Breast epithelium (tissue), 4 donors: ENCODE data around the gene CCDC146. TPM values are rescaled to one million over a fixed set of nuclear protein-coding genes. Genes with fewer than 3 reads are reported as not detected.

ENCODE experiments used
- DNase-seq, 2 donors: peaks; one replicate each; pipeline ENCODE4 v3.0.0-alpha.2; 2019; ENCODE audit warnings: low spot score in 2 of 2
- H3K27ac ChIP-seq, 2 donors: fragments of 200-600 bp; sonication (generic) in 1 of 2; one replicate each; pipeline ENCODE4 v1.5.1; 2016 to 2019; ENCODE audit warnings: mild to moderate bottlenecking in 1 of 2
- H3K27me3 ChIP-seq, 2 donors: fragments of 200-600 bp; sonication (generic) in 1 of 2; one replicate each; pipeline versions ENCODE4 v1.5.1 to v1.6.0; 2017 to 2019; ENCODE audit warnings: control low read depth in 1 of 2, mild to moderate bottlenecking in 1 of 2
- H3K36me3 ChIP-seq: fragments of 200-600 bp; one replicate; pipeline ENCODE4 v1.5.1; 2019
- H3K4me1 ChIP-seq, 2 donors: fragments of 200-600 bp; sonication (generic); one replicate each; pipeline ENCODE4 v1.5.1; 2016 to 2019; ENCODE audit warnings: control low read depth in 1 of 2
- H3K4me3 ChIP-seq, 3 donors: fragments of 200-600 bp; sonication (generic); 1 replicate in 2 of 3; 2 replicates in 1 of 3; pipeline ENCODE4 v1.5.1; 2016 to 2019; ENCODE audit warnings: mild to moderate bottlenecking in 3 of 3, moderate library complexity in 2 of 3
- H3K9me3 ChIP-seq, 2 donors: fragments of 200-600 bp; sonication (generic) in 1 of 2; one replicate each; pipeline ENCODE4 v1.5.1; 2016 to 2019; ENCODE audit warnings: control low read depth in 1 of 2
- POLR2A ChIP-seq: fragments of 450-650 bp; IDR thresholded peaks from one replicate; pipeline ENCODE4 v1.6.1; 2016; ENCODE audit warnings: antibody characterized with exemption, mild to moderate bottlenecking, moderate library complexity
- POLR2AphosphoS5 ChIP-seq, 3 donors: sonication (generic); formaldehyde crosslinking; IDR thresholded peaks; one replicate each; pipeline ENCODE4 v1.6.1; 2017; ENCODE audit warnings: antibody characterized with exemption in 3 of 3
- intact Hi-C: fragments of 100-400 bp; cut with DNase I; formaldehyde crosslinking; loops from one replicate; pipeline ENCODE4 v1.15.1; 2023; ENCODE audit warnings: low total_unique reads
- total RNA-seq, 3 donors: library from RNA; depleted of rRNA; stranded (reverse); fragments of >200 nt; gene quantifications; one replicate each; pipeline ENCODE4 v1.1.0, GENCODE V29; 2016
- TF ChIP-seq, protein P1 (sequence below), 3 donors: fragments of 450-650 bp; IDR thresholded peaks; one replicate each; pipeline ENCODE4 v1.5.1; 2016 to 2017; ENCODE audit warnings: antibody characterized with exemption in 3 of 3, mild to moderate bottlenecking in 3 of 3, moderate library complexity in 3 of 3

The CCDC146 gene
- total RNA-seq, 3 donors from 2014 or later, result 11.5 to 17.7 (median 15.5) TPM

- no peak overlapping the region for H3K4me3 ChIP-seq
- H3K9me3 ChIP-seq, result no peaks in the 10 kb centered on the region
- DNase-seq, result no peak
- H3K27me3 ChIP-seq, result no peaks in the 10 kb centered on the region
- no peaks in the 10 kb centered on the region for H3K36me3 ChIP-seq
- H3K4me1 ChIP-seq, result no peaks in the 10 kb centered on the region
- no peak overlapping the region for H3K27ac ChIP-seq
- intact Hi-C loops, result no loop called here
- TF ChIP-seq, protein P1, sequence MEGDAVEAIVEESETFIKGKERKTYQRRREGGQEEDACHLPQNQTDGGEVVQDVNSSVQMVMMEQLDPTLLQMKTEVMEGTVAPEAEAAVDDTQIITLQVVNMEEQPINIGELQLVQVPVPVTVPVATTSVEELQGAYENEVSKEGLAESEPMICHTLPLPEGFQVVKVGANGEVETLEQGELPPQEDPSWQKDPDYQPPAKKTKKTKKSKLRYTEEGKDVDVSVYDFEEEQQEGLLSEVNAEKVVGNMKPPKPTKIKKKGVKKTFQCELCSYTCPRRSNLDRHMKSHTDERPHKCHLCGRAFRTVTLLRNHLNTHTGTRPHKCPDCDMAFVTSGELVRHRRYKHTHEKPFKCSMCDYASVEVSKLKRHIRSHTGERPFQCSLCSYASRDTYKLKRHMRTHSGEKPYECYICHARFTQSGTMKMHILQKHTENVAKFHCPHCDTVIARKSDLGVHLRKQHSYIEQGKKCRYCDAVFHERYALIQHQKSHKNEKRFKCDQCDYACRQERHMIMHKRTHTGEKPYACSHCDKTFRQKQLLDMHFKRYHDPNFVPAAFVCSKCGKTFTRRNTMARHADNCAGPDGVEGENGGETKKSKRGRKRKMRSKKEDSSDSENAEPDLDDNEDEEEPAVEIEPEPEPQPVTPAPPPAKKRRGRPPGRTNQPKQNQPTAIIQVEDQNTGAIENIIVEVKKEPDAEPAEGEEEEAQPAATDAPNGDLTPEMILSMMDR (IDR thresholded peaks at IDR 0.05), result no peak
- no peak for TF ChIP-seq POLR2AphosphoS5 (IDR thresholded peaks at IDR 0.05)
- no peak for TF ChIP-seq POLR2A
Observed at GRCh38 chr7:77320714-77321113, 198.3 kb downstream of the CCDC146 start.

GRCh38 chr7:77321300-77321699 is 198.9 kb downstream of the CCDC146 start:
- intact Hi-C loops, result no loop called here

GRCh38 chr7:77326131-77326530 is 203.7 kb downstream of the CCDC146 start:
- no peaks in the 10 kb centered on the region for H3K36me3 ChIP-seq
- TF ChIP-seq, protein P1 (IDR thresholded peaks at IDR 0.05), result no peak
- TF ChIP-seq POLR2AphosphoS5 (IDR thresholded peaks at IDR 0.05), result no peak
- no peak for TF ChIP-seq POLR2A
- DNase-seq, result no peak
- intact Hi-C loops, result no loop called here
- H3K9me3 ChIP-seq, result no peaks in the 10 kb centered on the region
- peaks cover 4 to 10% of the 10 kb centered on the region in 2 donors for H3K4me1 ChIP-seq
- H3K27me3 ChIP-seq, result no peaks in the 10 kb centered on the region
- no peak overlapping the region for H3K27ac ChIP-seq
- H3K4me3 ChIP-seq, result no peak overlapping the region

More at GRCh38 chr7:77321300-77321699, 198.9 kb downstream of the CCDC146 start:
- no peaks in the 10 kb centered on the region for H3K4me1 ChIP-seq
- H3K4me3 ChIP-seq, result no peak overlapping the region
- TF ChIP-seq POLR2A (no peak), POLR2AphosphoS5 (IDR thresholded peaks at IDR 0.05) (no peak)
- TF ChIP-seq, protein P1 (IDR thresholded peaks at IDR 0.05), result no peak
- no peak overlapping the region for H3K27ac ChIP-seq
- H3K27me3 ChIP-seq, result no peaks in the 10 kb centered on the region
- H3K36me3 ChIP-seq, result no peaks in the 10 kb centered on the region
- no peaks in the 10 kb centered on the region for H3K9me3 ChIP-seq
- DNase-seq, result no peak

- peak in 1 of 2 donors; percentile 26 for DNase-seq
- intact Hi-C loops, result no loop called here
- Histone ChIP-seq H3K4me1 (peaks cover 6 to 10% of the 10 kb centered on the region in 2 donors), H3K4me3 (no peak overlapping the region), H3K9me3 (no peaks in the 10 kb centered on the region), H3K36me3 (no peaks in the 10 kb centered on the region), H3K27me3 (no peaks in the 10 kb centered on the region), H3K27ac (peak overlapping the region; percentile 61 to 80)
- TF ChIP-seq POLR2AphosphoS5 (IDR thresholded peaks at IDR 0.05), result no peak
- TF ChIP-seq, protein P1 (IDR thresholded peaks at IDR 0.05), result no peak
- TF ChIP-seq POLR2A, result no peak
Observed at GRCh38 chr7:77327067-77327931, 204.9 kb downstream of the CCDC146 start.

DNA sequence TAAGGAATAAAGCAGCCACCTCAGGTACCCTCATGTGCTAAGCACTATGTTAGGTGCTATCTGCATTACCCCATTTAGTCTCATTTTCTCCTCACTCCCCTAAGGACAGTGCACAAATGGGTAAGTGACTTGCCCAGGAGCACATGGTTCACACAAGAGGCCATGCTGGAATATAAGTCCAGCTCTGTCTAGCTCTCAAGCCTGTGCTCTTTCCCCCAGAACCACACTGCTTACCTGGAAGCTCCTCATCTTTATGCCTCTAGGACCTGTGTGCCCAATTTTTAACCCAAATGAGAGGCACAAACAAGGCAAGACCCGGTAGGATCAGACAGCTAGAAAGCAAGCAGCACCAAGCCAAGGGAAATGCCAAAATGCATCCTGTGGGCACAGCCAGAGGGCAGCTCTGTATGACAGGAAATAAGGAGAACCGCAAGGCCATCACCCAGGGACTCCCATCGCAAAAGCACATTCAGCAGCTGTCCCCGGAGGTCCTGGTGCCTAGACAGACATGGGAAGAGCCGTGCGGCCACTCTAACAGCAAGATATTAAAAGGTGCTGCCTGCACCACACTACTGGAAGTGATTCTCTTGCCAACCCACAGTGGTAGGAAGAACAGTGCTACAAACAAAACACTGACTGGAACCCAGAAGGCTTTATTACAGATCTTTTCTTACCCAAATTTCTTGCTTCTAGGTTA is 205.7 kb downstream of the CCDC146 start:
- peaks cover 6 to 10% of the 10 kb centered on the region in 2 donors for H3K4me1 ChIP-seq
- peak overlapping the region; percentile 61 to 80 for H3K27ac ChIP-seq
- no peaks in the 10 kb centered on the region for H3K36me3 ChIP-seq
- H3K9me3 ChIP-seq, result no peaks in the 10 kb centered on the region
- intact Hi-C loops, result no loop called here
- H3K4me3 ChIP-seq, result no peak overlapping the region
- TF ChIP-seq POLR2AphosphoS5 (IDR thresholded peaks at IDR 0.05) (no peak), POLR2A (no peak)
- TF ChIP-seq, protein P1 (IDR thresholded peaks at IDR 0.05), result no peak
- no peaks in the 10 kb centered on the region for H3K27me3 ChIP-seq
- no peak for DNase-seq
